Esophagus muscularis mucosa (tissue), 4 donors: Measurements from ENCODE around the gene KRT36. TPM values are rescaled to one million over a fixed set of nuclear protein-coding genes. Genes with fewer than 3 reads are reported as not detected.

ENCODE experiments used
- DNase-seq: peaks from one replicate; pipeline ENCODE4 v3.0.0-alpha.2; 2017; ENCODE audit errors: extremely low spot score
- H3K27ac ChIP-seq, 4 donors: fragments of 200-600 bp; sonication (generic); replicated peaks in 1 of 4; 1 replicate in 3 of 4; 2 replicates in 1 of 4; pipeline ENCODE4 v1.5.1; 2016 to 2019; ENCODE audit warnings: mild to moderate bottlenecking in 1 of 4
- H3K27me3 ChIP-seq, 4 donors: fragments of 200-600 bp; sonication (generic); one replicate each; pipeline versions ENCODE4 v1.5.1 to v1.6.0; 2016 to 2019
- H3K36me3 ChIP-seq, 4 donors: fragments of 200-600 bp; sonication (generic); one replicate each; pipeline ENCODE4 v1.5.1; 2016 to 2019
- H3K4me1 ChIP-seq, 4 donors: fragments of 200-600 bp; sonication (generic); one replicate each; pipeline ENCODE4 v1.5.1; 2016 to 2019
- H3K4me3 ChIP-seq, 4 donors: fragments of 200-600 bp; sonication (generic); 1 replicate in 2 of 4; 2 replicates in 2 of 4; pipeline ENCODE4 v1.5.1; 2016 to 2019; ENCODE audit warnings: mild to moderate bottlenecking in 4 of 4, moderate library complexity in 1 of 4
- H3K9me3 ChIP-seq, 4 donors: fragments of 200-600 bp; sonication (generic); 1 replicate in 3 of 4; 2 replicates in 1 of 4; pipeline ENCODE4 v1.5.1; 2016 to 2019
- CTCF ChIP-seq, 3 experiments: fragments of 200-600 bp in 2 of 3; fragments of 450-650 bp in 1 of 3; sonication (generic) in 2 of 3; IDR thresholded peaks; one replicate each; pipeline ENCODE4 v1.5.1; 2017 to 2019; ENCODE audit warnings: antibody characterized with exemption in 3 of 3, mild to moderate bottlenecking in 2 of 3, moderate library complexity in 1 of 3
- EP300 ChIP-seq: sonication (generic); formaldehyde crosslinking; IDR thresholded peaks from one replicate; pipeline ENCODE4 v1.6.1; 2017; ENCODE audit warnings: antibody characterized with exemption
- POLR2A ChIP-seq: fragments of 450-650 bp; IDR thresholded peaks from one replicate; pipeline ENCODE4 v1.6.1; 2017; ENCODE audit warnings: antibody characterized with exemption, moderate library complexity, mild to moderate bottlenecking, low read depth
- POLR2AphosphoS5 ChIP-seq, 2 donors: sonication (generic); formaldehyde crosslinking; IDR thresholded peaks; one replicate each; pipeline ENCODE4 v1.6.1; 2017; ENCODE audit warnings: antibody characterized with exemption in 2 of 2
- WGBS: methylation state at CpG from one replicate; pipeline ENCODE4 v1.1.5; 2018; 5-methylcytosine and 5-hydroxymethylcytosine counted together
- intact Hi-C: fragments of 100-400 bp; cut with DNase I; formaldehyde crosslinking; loops from one replicate; pipeline ENCODE4 v1.15.1; 2023
- total RNA-seq, 4 donors: library from RNA; depleted of rRNA; stranded (reverse); fragments of >200 nt; gene quantifications; one replicate each; pipeline versions ENCODE4 v1.1.0 to v1.2.1, GENCODE V29; 2016

KRT36 gene
- total RNA-seq, 4 donors from 2014 or later = not detected

GRCh38 chr17:41522301-41523224 lies 32.9 kb upstream of the KRT36 start:
- DNase-seq = no peak
- peaks cover under 1 to 6% (median 3%) of the 10 kb centered on the region in 4 donors for H3K4me1 ChIP-seq
- peaks cover 0 to 47% (median 8%) of the 10 kb centered on the region in 4 donors for H3K27me3 ChIP-seq
- 91% methylated on average over 9 of the region's 12 CpGs for WGBS
- H3K9me3 ChIP-seq = no peaks in the 10 kb centered on the region
- H3K36me3 ChIP-seq = no peaks in the 10 kb centered on the region
- no peak overlapping the region for H3K4me3 ChIP-seq
- TF ChIP-seq POLR2A (no peak), POLR2AphosphoS5 (IDR thresholded peaks at IDR 0.05) (no peak), CTCF (IDR thresholded peaks at IDR 0.05) (no peak), EP300 (no peak)
- intact Hi-C loops = no loop called here
- no peak overlapping the region for H3K27ac ChIP-seq

- H3K27ac ChIP-seq = no peak overlapping the region
- DNase-seq = no peak
Observed at GRCh38 chr17:41521574-41522261, 32.0 kb upstream of the KRT36 start.

GRCh38 chr17:41520821-41521521 lies 31.3 kb upstream of the KRT36 start:
- Histone ChIP-seq H3K27ac (no peak overlapping the region), H3K36me3 (no peaks in the 10 kb centered on the region), H3K4me1 (no peaks in the 10 kb centered on the region), H3K27me3 (peaks cover 0 to 40% (median 0%) of the 10 kb centered on the region in 4 donors), H3K4me3 (no peak overlapping the region), H3K9me3 (no peaks in the 10 kb centered on the region)
- intact Hi-C loops = no loop called here
- TF ChIP-seq CTCF (IDR thresholded peaks at IDR 0.05) = no peak
- WGBS = 77% methylated on average over 3 of the region's 10 CpGs
- no peak for DNase-seq

More at GRCh38 chr17:41521574-41522261, 32.0 kb upstream of the KRT36 start:
- no peak for TF ChIP-seq POLR2AphosphoS5 (IDR thresholded peaks at IDR 0.05)
- TF ChIP-seq POLR2A = no peak
- TF ChIP-seq EP300 = no peak
- no peak for TF ChIP-seq CTCF (IDR thresholded peaks at IDR 0.05)
- intact Hi-C loops = no loop called here
- Histone ChIP-seq H3K4me3 (no peak overlapping the region), H3K27me3 (peaks cover 0 to 40% (median under 1%) of the 10 kb centered on the region in 4 donors), H3K36me3 (no peaks in the 10 kb centered on the region), H3K4me1 (no peaks in the 10 kb centered on the region), H3K9me3 (no peaks in the 10 kb centered on the region)
- 72% methylated on average over 3 of the region's 6 CpGs for WGBS

- no peak overlapping the region for H3K4me3 ChIP-seq
- no peaks in the 10 kb centered on the region for H3K36me3 ChIP-seq
- WGBS = 47% methylated on average over 5 of the region's 11 CpGs
- no peak for TF ChIP-seq CTCF (IDR thresholded peaks at IDR 0.05)
- no peak overlapping the region for H3K27ac ChIP-seq
- H3K4me1 ChIP-seq = no peaks in the 10 kb centered on the region
- H3K27me3 ChIP-seq = peaks cover 0 to 43% (median 0%) of the 10 kb centered on the region in 4 donors
- DNase-seq = no peak
- intact Hi-C loops = no loop called here
- H3K9me3 ChIP-seq = no peaks in the 10 kb centered on the region
Observed at GRCh38 chr17:41519501-41520224, 30.0 kb upstream of the KRT36 start.
